SK-N-SH (cell line): ENCODE data around the gene TOLLIP.
"Not testable (repeated sequence)": the region's sequence is repeated elsewhere in the genome, so short reads cannot be mapped to it uniquely, and the experiment has no call there.

ENCODE experiments used
- CHD2 ChIP-seq: fragments of 150-350 bp; IDR thresholded peaks from 2 replicates; pipeline ENCODE4 v1.6.1; 2018; ENCODE audit warnings: low read length; ENCODE audit not compliant: partially characterized antibody
- CTCF ChIP-seq: fragments of 200-600 bp; sonication (generic); IDR thresholded peaks from 2 replicates; pipeline ENCODE4 v1.6.1; 2017; ENCODE audit warnings: antibody characterized with exemption, mild to moderate bottlenecking, moderate library complexity
- EP300 ChIP-seq, 2 experiments: IDR thresholded peaks; 2 replicates each; pipeline versions ENCODE4 v1.4.0 to v1.6.1; 2012; ENCODE audit warnings: borderline replicate concordance in 1 of 2, low read depth in 1 of 2, low read length in 1 of 2
- EZH2phosphoT487 ChIP-seq: fragments of 200-600 bp; sonication (generic); IDR thresholded peaks from 2 replicates; pipeline ENCODE4 v1.6.1; 2017; ENCODE audit warnings: low read depth, mixed run types, mild to moderate bottlenecking, antibody characterized with exemption, moderate library complexity, borderline replicate concordance
- FOXJ3 ChIP-seq: sonication (generic); formaldehyde crosslinking; IDR thresholded peaks from 2 replicates; pipeline ENCODE4 v1.5.1; 2020; ENCODE audit warnings: mild to moderate bottlenecking, missing genetic modification reagents
- FOXM1 ChIP-seq: IDR thresholded peaks from 2 replicates; pipeline ENCODE4 v1.4.0; 2012; ENCODE audit warnings: low read depth, mild to moderate bottlenecking
- GABPA ChIP-seq: IDR thresholded peaks from 2 replicates; pipeline ENCODE4 v1.4.0; 2012; ENCODE audit warnings: low read depth, mild to moderate bottlenecking
- JUND ChIP-seq: IDR thresholded peaks from 2 replicates; pipeline ENCODE4 v1.4.0; 2012
- NRF1 ChIP-seq: IDR thresholded peaks from 2 replicates; pipeline ENCODE4 v1.6.1; 2012; ENCODE audit warnings: low read depth, mild to moderate bottlenecking, low read length
- POLR2AphosphoS5 ChIP-seq: IDR thresholded peaks from 2 replicates; pipeline ENCODE4 v1.6.1; 2012; ENCODE audit warnings: low read depth, low read length
- RXRA ChIP-seq: IDR thresholded peaks from 2 replicates; pipeline ENCODE4 v1.4.0; 2012; ENCODE audit warnings: low read depth, mild to moderate bottlenecking, borderline replicate concordance
- SIN3A ChIP-seq: IDR thresholded peaks from 2 replicates; pipeline ENCODE4 v1.6.1; 2012; ENCODE audit warnings: low read depth, mild to moderate bottlenecking, low read length, moderate library complexity, borderline replicate concordance
- TF ChIP-seq, protein P1 (sequence below): IDR thresholded peaks from 2 replicates; pipeline ENCODE4 v1.6.1; 2012; ENCODE audit warnings: mild to moderate bottlenecking, low read depth, low read length, moderate library complexity
- TF ChIP-seq, protein P2 (sequence below): IDR thresholded peaks from 2 replicates; pipeline ENCODE4 v1.4.0; 2012; ENCODE audit warnings: low read depth, borderline replicate concordance

DNA sequence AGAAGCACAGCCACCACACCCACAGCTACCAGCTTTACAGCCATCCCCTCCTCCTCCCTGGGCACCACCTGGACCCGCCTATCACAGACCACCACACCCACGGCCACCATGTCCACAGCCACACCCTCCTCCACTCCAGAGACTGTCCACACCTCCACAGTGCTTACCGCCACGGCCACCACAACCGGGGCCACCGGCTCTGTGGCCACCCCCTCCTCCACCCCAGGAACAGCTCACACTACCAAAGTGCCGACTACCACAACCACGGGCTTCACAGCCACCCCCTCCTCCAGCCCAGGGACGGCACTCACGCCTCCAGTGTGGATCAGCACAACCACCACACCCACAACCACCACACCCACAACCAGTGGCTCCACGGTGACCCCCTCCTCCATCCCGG is 59.0 kb downstream of the TOLLIP start:
- TF ChIP-seq FOXJ3; RXRA; CTCF; JUND; POLR2AphosphoS5; EZH2phosphoT487; EP300 (IDR thresholded peaks at IDR 0.05; ENCODE audit: borderline replicate concordance in 1 of 2, low read depth in 1 of 2, low read length in 1 of 2); GABPA; SIN3A; NRF1; CHD2; FOXM1: not testable (repeated sequence)
- TF ChIP-seq, protein P1, sequence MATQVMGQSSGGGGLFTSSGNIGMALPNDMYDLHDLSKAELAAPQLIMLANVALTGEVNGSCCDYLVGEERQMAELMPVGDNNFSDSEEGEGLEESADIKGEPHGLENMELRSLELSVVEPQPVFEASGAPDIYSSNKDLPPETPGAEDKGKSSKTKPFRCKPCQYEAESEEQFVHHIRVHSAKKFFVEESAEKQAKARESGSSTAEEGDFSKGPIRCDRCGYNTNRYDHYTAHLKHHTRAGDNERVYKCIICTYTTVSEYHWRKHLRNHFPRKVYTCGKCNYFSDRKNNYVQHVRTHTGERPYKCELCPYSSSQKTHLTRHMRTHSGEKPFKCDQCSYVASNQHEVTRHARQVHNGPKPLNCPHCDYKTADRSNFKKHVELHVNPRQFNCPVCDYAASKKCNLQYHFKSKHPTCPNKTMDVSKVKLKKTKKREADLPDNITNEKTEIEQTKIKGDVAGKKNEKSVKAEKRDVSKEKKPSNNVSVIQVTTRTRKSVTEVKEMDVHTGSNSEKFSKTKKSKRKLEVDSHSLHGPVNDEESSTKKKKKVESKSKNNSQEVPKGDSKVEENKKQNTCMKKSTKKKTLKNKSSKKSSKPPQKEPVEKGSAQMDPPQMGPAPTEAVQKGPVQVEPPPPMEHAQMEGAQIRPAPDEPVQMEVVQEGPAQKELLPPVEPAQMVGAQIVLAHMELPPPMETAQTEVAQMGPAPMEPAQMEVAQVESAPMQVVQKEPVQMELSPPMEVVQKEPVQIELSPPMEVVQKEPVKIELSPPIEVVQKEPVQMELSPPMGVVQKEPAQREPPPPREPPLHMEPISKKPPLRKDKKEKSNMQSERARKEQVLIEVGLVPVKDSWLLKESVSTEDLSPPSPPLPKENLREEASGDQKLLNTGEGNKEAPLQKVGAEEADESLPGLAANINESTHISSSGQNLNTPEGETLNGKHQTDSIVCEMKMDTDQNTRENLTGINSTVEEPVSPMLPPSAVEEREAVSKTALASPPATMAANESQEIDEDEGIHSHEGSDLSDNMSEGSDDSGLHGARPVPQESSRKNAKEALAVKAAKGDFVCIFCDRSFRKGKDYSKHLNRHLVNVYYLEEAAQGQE = not testable (repeated sequence)
- TF ChIP-seq, protein P2, sequence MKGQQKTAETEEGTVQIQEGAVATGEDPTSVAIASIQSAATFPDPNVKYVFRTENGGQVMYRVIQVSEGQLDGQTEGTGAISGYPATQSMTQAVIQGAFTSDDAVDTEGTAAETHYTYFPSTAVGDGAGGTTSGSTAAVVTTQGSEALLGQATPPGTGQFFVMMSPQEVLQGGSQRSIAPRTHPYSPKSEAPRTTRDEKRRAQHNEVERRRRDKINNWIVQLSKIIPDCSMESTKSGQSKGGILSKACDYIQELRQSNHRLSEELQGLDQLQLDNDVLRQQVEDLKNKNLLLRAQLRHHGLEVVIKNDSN = not testable (repeated sequence)
